HS-27A (cell line): ENCODE data around the gene IL31.

Source experiments
- DNase-seq: peaks from one replicate; pipeline ENCODE4 v3.0.0-alpha.2; 2012; ENCODE audit warnings: low read depth, missing footprints

Gene IL31

GRCh38 chr12:122155705-122156104, 18.3 kb downstream of the IL31 start:
- no peak for DNase-seq

- no peak for DNase-seq
Measured at GRCh38 chr12:122152754-122153153, 21.3 kb downstream of the IL31 start.

GRCh38 chr12:122150127-122150681, 23.8 kb downstream of the IL31 start:
- DNase-seq = no peak

DNA sequence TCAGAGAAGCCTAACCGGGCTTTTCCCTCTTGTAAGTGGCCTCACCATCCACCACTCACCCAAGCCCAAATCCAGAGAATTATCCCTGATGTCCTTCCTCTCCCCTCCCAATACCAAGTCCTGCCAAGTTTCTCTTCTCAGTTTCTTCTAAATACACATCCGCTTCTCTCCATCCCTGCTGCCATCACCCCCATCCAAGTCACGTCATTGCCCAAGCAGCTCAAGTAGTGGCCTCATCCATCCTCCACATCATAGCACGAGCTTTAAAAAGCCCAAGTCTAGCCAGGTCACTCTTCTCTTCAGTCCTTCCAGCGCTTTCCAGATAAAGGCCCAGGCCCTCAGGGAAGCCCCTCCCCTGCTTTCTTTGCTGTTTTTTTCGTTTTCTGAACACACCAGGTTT, 25.4 kb downstream of the IL31 start:
- DNase-seq = no peak

GRCh38 chr12:122147514-122148290, 26.3 kb downstream of the IL31 start:
- DNase-seq = no peak

GRCh38 chr12:122145505-122146330, 28.3 kb downstream of the IL31 start:
- no peak for DNase-seq

GRCh38 chr12:122144885-122145284, 29.1 kb downstream of the IL31 start:
- DNase-seq = no peak

DNA sequence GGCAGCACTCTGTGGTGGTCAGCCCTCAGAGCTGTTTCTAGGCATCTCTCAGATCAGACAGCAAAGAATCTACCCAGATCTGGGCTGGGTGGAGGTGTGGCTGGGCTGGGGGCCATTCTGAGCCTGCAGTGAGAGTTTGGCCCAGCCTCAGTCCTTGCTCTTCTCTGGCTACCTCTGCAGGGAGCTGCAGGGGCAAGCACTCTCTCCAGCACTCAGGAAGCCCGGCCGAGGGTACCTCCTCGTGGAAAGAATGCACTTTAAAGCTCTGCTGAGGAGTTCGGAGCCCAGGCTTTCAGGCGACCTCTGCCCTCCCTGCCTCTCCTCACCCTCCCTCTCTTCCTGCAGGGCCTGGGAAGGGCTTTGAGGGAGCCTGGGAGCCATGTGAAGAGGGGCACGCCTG, 31.2 kb downstream of the IL31 start:
- DNase-seq = no peak

GRCh38 chr12:122141911-122142725, 31.9 kb downstream of the IL31 start:
- DNase-seq = no peak

- DNase-seq = no peak
Measured at GRCh38 chr12:122140467-122141257, 33.4 kb downstream of the IL31 start.

DNA sequence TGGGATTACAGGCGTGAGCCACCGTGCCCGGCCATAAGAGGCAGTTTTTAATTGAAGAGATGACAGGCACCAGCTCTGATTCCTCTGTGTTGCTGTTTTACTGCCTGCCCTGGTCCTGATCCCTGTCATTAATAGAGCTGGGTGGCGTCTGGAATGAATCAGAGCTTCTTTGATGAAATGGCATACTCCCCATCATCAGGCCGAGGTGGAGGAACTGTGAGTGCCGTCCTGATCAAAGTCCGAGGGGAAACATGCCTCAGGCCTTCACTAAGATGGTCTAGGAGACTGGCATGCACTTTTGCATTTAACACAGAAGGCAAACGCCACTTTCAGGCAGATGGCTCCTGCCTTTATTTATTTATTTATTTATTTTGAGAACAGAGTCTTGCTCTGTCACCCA, 34.1 kb downstream of the IL31 start:
- no peak for DNase-seq

DNA sequence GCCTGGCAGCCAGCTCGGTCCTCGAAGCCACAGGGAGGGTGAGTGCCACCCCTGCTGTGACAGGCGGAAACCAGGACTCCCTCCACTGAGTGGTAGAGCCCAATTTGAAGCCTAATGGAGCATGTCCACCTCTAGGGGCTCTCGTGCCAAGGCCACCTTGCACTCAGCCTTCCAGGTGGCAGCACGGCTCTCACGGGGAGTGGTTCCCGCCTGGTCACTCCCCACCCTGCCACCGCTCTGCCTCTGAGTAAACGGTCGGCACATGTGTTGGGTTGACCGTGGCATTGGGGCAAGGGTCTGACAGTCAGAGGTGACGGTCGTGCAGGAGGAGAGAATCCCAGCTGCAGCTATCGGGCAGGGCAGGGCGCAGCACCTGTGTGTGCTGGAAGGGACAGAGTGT, 34.8 kb downstream of the IL31 start:
- no peak for DNase-seq

DNA sequence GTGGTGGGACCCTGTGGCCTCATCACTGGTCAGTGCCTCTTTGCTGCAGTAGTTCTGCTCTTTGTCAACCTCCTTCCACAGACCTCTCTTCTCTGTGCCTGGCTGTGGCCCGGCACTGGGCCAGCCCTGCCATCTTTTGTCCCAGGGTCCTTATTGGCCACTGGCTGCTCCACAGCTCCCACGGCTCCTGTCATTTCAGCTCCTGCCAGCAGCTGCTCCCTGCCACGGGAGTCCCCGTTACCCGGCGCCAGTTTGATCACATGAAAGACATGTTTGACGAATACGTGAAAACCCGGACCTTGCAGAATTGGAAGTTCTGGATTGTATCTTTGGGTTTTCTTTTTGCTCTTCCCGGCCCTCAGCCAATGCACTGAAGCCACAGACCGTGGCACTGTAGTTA, 35.4 kb downstream of the IL31 start:
- DNase-seq = no peak

GRCh38 chr12:122138181-122138580, 35.8 kb downstream of the IL31 start:
- DNase-seq = no peak

GRCh38 chr12:122137681-122138080, 36.3 kb downstream of the IL31 start:
- no peak for DNase-seq

- no peak for DNase-seq
Measured at GRCh38 chr12:122137229-122137628, 36.8 kb downstream of the IL31 start.

DNA sequence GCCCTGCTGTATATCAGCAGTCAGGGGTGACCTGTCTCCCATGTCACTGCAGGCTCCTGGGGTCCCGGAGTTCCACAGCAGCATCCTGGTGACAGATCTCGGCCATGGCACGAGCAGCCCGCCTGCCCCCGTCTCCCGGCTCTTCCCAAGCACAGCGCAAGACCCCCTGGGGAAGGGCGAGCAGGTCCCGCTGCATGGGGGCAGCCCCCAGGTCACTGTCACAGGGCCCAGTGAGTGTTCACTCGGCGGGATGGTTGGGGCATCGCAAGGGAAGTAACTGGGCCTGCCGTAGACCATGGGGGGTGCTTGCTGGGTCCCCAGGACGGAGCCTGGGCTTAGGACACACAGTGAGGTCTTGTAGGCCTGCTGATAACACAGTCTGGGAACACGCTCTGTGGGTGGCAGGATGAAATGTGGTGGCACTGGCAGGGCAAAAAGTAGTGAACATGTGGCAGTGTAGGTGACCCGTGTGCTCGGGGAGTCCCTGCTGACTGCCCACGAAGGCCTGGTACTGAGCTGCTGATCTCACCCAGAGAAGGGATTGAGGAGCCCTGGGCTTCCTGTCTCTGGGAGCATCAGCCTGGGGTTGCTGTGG, 38.5 kb downstream of the IL31 start:
- DNase-seq = no peak

DNA sequence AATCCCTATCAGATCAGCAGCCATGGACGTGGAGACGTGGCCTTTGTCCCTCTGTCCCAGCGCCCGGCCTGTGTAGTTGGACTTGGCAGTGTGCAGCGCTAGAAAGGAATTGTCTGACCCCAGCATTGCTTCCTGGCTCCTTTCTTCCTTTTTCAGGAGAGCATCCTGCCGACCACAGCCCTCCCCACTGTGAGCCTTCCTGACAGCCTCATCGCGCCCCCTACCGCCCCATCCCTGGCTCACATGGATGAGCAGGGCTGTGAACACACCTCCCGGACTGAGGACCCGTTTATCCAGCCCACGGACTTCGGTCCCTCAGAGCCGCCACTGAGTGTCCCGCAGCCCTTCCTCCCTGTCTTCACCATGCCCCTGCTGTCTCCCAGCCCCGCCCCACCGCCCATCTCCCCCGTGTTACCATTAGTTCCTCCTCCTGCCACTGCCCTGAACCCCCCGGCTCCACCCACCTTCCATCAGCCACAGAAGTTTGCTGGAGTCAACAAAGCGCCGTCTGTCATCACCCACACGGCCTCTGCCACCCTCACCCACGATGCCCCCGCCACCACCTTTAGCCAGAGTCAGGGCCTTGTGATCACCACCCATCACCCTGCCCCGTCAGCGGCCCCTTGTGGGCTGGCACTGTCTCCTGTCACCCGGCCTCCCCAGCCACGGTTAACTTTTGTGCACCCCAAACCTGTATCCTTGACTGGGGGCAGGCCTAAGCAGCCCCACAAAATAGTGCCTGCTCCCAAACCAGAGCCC, 40.6 kb downstream of the IL31 start:
- no peak for DNase-seq

DNA sequence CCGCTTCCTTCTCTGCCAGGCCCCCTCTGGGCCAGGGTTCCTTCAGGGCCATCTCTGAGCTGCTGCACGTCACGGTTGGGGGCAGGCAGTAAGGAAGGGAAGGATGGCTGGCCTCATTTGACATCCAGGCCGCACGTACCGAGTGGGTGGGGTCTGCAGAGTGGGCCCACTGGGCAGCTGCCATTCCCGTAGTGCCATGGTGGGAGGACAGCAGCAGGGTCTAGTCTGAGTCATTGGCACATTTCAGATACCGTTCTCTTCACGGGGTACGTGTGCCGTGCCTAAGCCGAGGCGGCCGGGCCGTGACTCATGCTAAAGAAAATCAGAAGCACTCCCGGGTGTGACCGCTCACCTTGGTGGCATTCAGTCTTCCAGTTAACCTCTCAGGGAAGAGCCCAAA, 43.9 kb downstream of the IL31 start:
- peak; percentile 64 for DNase-seq

GRCh38 chr12:122129131-122129530, 44.9 kb downstream of the IL31 start:
- no peak for DNase-seq
